GM18505 (cell line): ENCODE data around the gene AGBL1.
"Not testable (repeated sequence)": the region's sequence is repeated elsewhere in the genome, so short reads cannot be mapped to it uniquely, and the experiment has no call there.

Experiments
- ATAC-seq: cut with Tn5 transposase; IDR thresholded peaks from one replicate; pipeline ENCODE4 v1.9.1; 2021; ENCODE audit not compliant: unreplicated experiment
- POLR2A ChIP-seq: IDR thresholded peaks from 4 replicates; pipeline ENCODE4 v1.6.1; 2011; ENCODE audit warnings: borderline replicate concordance; ENCODE audit not compliant: insufficient read depth, insufficient read length; ENCODE audit errors: extremely low read depth

The AGBL1 gene

GRCh38 chr15:86408261-86408660 is 328.6 kb downstream of the AGBL1 start:
- ATAC-seq: no peak
- no peak for TF ChIP-seq POLR2A

GRCh38 chr15:86411916-86412315 is 332.2 kb downstream of the AGBL1 start:
- ATAC-seq: no peak
- TF ChIP-seq POLR2A: no peak

GRCh38 chr15:86413191-86413590 is 333.5 kb downstream of the AGBL1 start:
- TF ChIP-seq POLR2A: no peak
- no peak for ATAC-seq

- no peak for ATAC-seq
- no peak for TF ChIP-seq POLR2A
These were observed 346.1 kb downstream of the AGBL1 start for GRCh38 chr15:86425746-86426145.

- TF ChIP-seq POLR2A: no peak
- no peak for ATAC-seq
These were observed 353.2 kb downstream of the AGBL1 start for GRCh38 chr15:86432861-86433260.

- no peak for TF ChIP-seq POLR2A
- ATAC-seq: no peak
These were observed 354.3 kb downstream of the AGBL1 start for GRCh38 chr15:86433983-86434382.

GRCh38 chr15:86439614-86440013 is 359.9 kb downstream of the AGBL1 start:
- no peak for TF ChIP-seq POLR2A

GRCh38 chr15:86444527-86444926 is 364.9 kb downstream of the AGBL1 start:
- ATAC-seq: no peak
- TF ChIP-seq POLR2A: no peak

More at GRCh38 chr15:86439614-86440013, 359.9 kb downstream of the AGBL1 start:
- no peak for ATAC-seq

GRCh38 chr15:86445579-86446252 is 366.0 kb downstream of the AGBL1 start:
- ATAC-seq: no peak

GRCh38 chr15:86446253-86446640 is 366.6 kb downstream of the AGBL1 start:
- no peak for ATAC-seq
- no peak for TF ChIP-seq POLR2A

More at GRCh38 chr15:86445579-86446252, 366.0 kb downstream of the AGBL1 start:
- TF ChIP-seq POLR2A: no peak

- not testable (repeated sequence) for ATAC-seq
These were observed 385.9 kb downstream of the AGBL1 start for GRCh38 chr15:86465470-86466039.

- no peak for TF ChIP-seq POLR2A
- no peak for ATAC-seq
These were observed 402.0 kb downstream of the AGBL1 start for GRCh38 chr15:86481720-86482119.

- ATAC-seq: no peak
- no peak for TF ChIP-seq POLR2A
These were observed 404.3 kb downstream of the AGBL1 start for GRCh38 chr15:86483936-86484335.

GRCh38 chr15:86488046-86488445 is 408.4 kb downstream of the AGBL1 start:
- no peak for ATAC-seq
- no peak for TF ChIP-seq POLR2A

GRCh38 chr15:86489981-86490380 is 410.3 kb downstream of the AGBL1 start:
- no peak for ATAC-seq
- TF ChIP-seq POLR2A: no peak

- TF ChIP-seq POLR2A: no peak
- no peak for ATAC-seq
These were observed 411.4 kb downstream of the AGBL1 start for GRCh38 chr15:86491118-86491517.

- no peak for TF ChIP-seq POLR2A
- ATAC-seq: no peak
These were observed 414.2 kb downstream of the AGBL1 start for GRCh38 chr15:86493884-86494283.
